ENCODE measurements around the gene ATP5F1D.
"Not testable (repeated sequence)": the region's sequence is repeated elsewhere in the genome, so short reads cannot be mapped to it uniquely, and the experiment has no call there.

The ATP5F1D gene

GRCh38 chr19:1241417-1242095 lies at the start of gene ATP5F1D:
Gene ATP5F1D, plus strand, starts transcription at chr19:1241751. Its CDS starts 100 bp downstream, at chr19:1241851.
- DNase-seq, result peak; percentile 52 to 93 (median 82)

- DNase-seq, result no peak
Measured at GRCh38 chr19:1199531-1199930, 42.0 kb upstream of the ATP5F1D start.

- DNase-seq, result not testable (repeated sequence)
Measured at GRCh38 chr19:1200614-1201013, 40.9 kb upstream of the ATP5F1D start.

GRCh38 chr19:1205114-1206099 lies 36.1 kb upstream of the ATP5F1D start, which contains the start of gene STK11:
Gene STK11, plus strand, starts transcription at chr19:1205778. Its CDS starts 1,136 bp downstream, at chr19:1206914.
- peak; percentile 98 to 100 (median 99) for DNase-seq

GRCh38 chr19:1206150-1206863 lies 35.2 kb upstream of the ATP5F1D start:
- no peak for DNase-seq

- DNase-seq, result peak in 2 of 4 experiments; percentile 22 to 28
Measured at GRCh38 chr19:1206864-1207450, 34.6 kb upstream of the ATP5F1D start.

GRCh38 chr19:1208830-1209229 lies 32.7 kb upstream of the ATP5F1D start:
- DNase-seq, result not testable (repeated sequence)

- no peak for DNase-seq
Measured at GRCh38 chr19:1210227-1210538, 31.4 kb upstream of the ATP5F1D start.

GRCh38 chr19:1211494-1212234 lies 29.9 kb upstream of the ATP5F1D start:
- no peak for DNase-seq

GRCh38 chr19:1213391-1214286 lies 27.9 kb upstream of the ATP5F1D start:
- DNase-seq, result no peak

- no peak for DNase-seq
Measured at GRCh38 chr19:1214299-1214861, 27.2 kb upstream of the ATP5F1D start.

GRCh38 chr19:1214862-1215731 lies 26.5 kb upstream of the ATP5F1D start:
- no peak for DNase-seq

GRCh38 chr19:1216756-1217155 lies 24.8 kb upstream of the ATP5F1D start:
- no peak for DNase-seq

GRCh38 chr19:1217366-1217765 lies 24.2 kb upstream of the ATP5F1D start:
- no peak for DNase-seq

GRCh38 chr19:1218751-1219567 lies 22.6 kb upstream of the ATP5F1D start:
- no peak for DNase-seq

GRCh38 chr19:1219786-1220476 lies 21.6 kb upstream of the ATP5F1D start:
- no peak for DNase-seq

- DNase-seq, result no peak
Measured at GRCh38 chr19:1220477-1220930, 21.0 kb upstream of the ATP5F1D start.
